DMS114 treated with DMSO at 0.1 percent for 48 hours (cell line): ENCODE results near the gene KIAA1210.

ENCODE experiments used
- DNase-seq: peaks from one replicate; lab custom pipeline; 2025; ENCODE audit not compliant: unreplicated experiment; lab: John Stamatoyannopoulos, UW

Gene KIAA1210

GRCh38 chrX:119093991-119094735 lies 33.4 kb downstream of the KIAA1210 start:
- no peak for DNase-seq

DNA sequence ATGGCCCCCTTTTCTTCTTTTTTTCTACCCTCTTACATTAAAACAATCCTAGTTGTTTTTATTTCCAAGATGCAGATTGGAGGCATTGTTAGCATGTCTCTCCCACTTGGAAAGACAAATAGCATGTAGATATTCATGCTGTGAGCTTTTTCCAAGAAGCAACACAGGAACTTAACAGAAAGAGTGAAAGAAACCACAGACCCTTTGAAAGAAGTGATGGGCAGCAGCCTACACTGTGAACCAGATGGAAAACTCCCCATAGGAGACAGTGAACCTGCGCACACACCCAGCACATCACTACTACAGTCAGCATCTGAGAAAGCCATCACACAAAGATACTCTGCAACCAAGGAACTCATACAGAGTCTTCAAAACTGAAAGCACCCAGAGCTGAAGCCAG lies 37.0 kb downstream of the KIAA1210 start:
- DNase-seq = no peak

GRCh38 chrX:119089619-119090018 lies 38.0 kb downstream of the KIAA1210 start:
- no peak for DNase-seq

DNA sequence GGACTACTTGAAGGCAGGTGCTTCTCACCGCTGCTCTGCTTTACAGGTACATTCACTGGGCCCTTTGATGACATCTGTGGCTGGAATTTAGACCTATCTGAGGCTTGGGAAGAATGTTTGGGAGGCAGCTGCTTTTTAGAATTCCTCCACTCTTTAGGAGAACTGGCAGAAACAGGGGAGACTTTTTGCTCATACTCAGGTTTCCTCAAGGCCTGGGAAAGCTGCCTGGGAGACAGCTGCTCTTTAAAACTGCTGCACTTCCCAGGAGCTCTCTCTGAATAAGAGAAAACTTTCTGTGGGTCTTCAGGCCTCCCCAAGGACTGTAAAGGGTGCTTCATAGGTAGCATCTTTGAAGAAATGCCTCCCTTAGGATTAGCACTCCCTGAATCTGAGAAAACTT lies 40.5 kb downstream of the KIAA1210 start:
- DNase-seq = no peak

- DNase-seq = no peak
These were observed 42.8 kb downstream of the KIAA1210 start for GRCh38 chrX:119084766-119085165.

GRCh38 chrX:119082278-119082677 lies 45.3 kb downstream of the KIAA1210 start:
- no peak for DNase-seq

- DNase-seq = no peak
These were observed 52.2 kb downstream of the KIAA1210 start for GRCh38 chrX:119075270-119076025.

DNA sequence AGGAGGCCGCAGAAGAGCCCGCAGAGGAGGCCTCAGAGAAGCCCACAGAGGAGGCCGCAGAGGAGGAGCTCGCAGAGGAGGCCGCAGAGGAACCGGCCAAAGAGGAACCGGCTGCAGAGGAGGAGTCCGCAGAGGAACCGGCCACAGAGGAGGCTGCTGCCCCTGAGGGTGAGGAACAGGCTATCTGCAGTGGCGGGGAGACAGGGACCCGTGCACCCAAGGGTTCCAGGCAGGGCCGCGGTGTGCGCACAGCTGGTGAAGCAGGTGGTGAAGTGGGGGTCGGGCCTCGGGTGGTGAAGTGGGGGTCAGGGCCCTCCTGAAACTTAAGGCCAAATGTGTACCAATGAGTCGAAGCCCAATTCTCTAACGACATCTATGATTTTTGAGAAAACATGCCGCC lies 53.7 kb downstream of the KIAA1210 start:
- DNase-seq = no peak

DNA sequence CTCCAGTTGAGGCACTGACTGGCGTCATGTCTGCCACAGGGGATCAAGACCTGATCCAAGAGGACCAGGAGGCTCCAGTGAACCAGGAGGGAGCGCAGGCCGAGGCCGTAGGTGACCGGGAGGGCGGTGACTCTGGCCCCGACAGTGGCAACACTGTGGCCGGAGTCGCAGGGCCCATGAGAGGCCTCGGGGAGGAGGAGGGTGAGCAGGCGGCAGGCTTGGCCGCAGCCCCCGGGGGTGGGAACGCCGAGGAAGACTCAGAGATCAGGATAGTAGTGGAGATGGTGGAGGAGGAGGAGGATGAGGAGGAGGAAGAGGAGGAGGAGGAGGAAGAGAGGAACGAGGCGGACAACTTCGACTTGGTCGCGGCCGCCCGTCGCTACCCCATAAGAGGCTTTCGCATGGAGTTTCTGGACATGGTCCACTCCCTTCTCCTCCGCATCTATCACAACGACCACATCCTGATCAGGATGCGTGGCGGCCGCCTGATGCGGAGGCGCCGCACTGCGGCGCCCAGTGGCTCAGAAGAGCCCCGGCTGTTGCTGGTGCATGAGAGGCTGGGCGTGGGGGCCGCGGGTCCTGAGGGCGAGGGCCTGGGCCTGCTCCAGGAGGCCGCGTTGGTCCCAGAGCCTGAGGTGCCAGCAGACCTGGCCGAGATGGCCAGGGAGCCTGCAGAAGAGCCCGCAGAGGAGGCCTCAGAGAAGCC lies 54.3 kb downstream of the KIAA1210 start:
- DNase-seq = no peak

GRCh38 chrX:119072744-119073143 lies 54.9 kb downstream of the KIAA1210 start, which contains the start of gene CT47C1:
Gene CT47C1, plus strand, starts transcription at chrX:119072993. Its CDS starts 233 bp downstream, at chrX:119073226.
- no peak for DNase-seq

DNA sequence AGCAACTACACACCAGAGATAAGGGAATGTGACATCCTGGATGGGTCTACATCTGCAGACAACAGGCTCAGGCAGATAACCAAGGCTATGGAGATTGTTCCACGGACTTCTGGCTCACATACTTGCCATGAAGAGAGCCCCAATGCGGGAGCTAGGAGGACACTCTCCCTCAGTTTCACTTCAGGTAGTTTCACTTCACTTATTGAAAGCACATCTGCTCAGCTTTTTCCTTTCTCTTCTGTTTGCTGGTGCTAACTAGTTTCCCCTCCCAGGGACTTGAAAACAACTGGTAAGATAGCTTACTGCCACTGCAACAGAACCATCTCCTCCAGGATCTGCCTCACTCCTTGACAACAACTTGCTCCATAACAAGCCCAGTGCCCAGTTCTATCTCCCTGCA lies 56.2 kb downstream of the KIAA1210 start:
- no peak for DNase-seq

- no peak for DNase-seq
These were observed 57.9 kb downstream of the KIAA1210 start for GRCh38 chrX:119069762-119070161.

DNA sequence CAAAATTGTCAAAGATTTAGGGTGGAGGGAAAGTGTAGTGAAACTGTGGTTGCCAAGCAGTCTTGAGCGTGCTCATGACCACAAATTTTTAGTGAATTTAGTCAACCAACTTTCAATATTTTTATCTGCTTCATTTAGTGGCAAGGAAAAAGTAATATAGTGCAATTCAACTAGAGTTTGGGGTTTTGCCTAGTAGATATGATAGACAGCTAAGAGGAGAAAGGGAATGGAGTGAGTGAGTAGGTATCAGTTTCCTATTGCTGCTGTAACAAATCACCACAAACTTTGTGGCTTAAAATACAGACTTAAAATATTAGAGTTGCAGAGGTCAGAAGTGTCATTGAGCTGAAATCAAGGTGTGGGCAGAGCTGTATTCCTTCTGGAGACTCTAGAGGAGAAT lies 58.5 kb downstream of the KIAA1210 start:
- DNase-seq = no peak

GRCh38 chrX:119067023-119067739 lies 60.4 kb downstream of the KIAA1210 start:
- DNase-seq = peak; percentile 2

GRCh38 chrX:119063428-119063827 lies 64.2 kb downstream of the KIAA1210 start:
- no peak for DNase-seq

DNA sequence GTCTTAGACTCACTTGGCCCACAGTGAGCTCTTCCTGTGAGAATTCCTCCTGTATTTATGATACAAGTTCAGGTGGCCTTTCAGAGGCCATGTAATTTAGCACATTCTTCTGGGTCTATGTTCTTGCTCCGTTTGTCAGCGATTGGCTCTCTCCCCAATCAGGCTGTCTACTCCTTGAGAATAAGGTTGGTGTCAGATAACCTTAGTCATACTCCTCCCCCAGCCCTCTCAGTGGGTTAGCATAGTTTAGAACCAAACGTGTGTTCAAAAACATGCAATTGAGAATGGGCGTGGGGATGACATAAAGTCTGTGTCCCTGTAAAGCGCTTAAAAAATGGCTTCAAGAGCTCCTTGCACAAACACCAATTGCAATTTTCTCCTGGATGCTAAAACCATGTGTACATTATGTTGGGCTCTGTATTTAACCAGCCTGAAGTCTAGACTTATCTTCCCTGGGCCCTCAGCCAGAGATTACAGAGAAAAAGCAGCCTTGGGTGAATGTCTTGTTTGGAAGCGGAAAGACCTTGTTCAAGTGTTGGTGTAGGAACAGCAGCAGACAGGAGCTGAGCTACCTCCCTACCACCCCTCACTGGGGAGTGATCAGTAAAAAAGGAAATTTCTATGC lies 64.8 kb downstream of the KIAA1210 start:
- DNase-seq = no peak

- DNase-seq = no peak
These were observed 71.9 kb downstream of the KIAA1210 start for GRCh38 chrX:119055687-119056086.

DNA sequence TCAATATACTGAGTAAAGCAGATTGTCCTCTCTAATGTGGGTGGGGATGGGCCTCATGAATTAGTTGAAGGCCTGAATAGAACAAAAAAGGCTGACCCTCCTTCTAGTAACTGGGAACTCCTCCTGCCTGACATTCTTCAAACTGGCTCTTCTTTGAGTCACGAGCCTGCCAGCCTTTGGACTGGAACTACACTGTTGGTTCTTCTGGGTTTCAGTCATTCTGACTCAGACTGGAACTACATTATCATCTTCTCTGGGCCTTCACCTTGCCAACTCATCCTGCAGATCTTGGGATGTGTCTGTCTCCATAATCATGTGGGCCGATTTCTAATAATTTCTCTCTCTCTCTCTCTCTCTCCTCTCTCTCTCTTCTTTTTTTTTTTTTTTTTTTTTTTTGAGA lies 81.7 kb downstream of the KIAA1210 start:
- no peak for DNase-seq

GRCh38 chrX:119042996-119043395 lies 84.6 kb downstream of the KIAA1210 start:
- DNase-seq = no peak

DNA sequence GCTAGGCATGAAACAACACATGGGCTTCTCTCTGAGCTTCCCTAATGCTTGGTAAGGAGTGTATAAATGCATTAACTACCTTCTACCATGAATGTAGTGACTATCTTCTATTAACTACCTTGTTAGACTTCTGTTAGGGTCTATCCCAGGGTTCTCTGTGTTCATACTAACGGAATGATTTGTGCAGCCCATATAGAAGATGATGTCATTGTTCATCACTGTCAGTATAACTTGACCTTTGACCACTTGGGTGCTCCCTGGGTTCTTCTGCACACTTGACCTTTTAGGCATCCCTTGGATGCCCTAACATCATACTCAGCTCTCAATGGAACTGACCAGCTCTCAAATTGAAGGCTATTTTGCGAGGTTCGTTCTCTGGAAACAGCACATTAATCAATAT lies 85.6 kb downstream of the KIAA1210 start:
- no peak for DNase-seq

DNA sequence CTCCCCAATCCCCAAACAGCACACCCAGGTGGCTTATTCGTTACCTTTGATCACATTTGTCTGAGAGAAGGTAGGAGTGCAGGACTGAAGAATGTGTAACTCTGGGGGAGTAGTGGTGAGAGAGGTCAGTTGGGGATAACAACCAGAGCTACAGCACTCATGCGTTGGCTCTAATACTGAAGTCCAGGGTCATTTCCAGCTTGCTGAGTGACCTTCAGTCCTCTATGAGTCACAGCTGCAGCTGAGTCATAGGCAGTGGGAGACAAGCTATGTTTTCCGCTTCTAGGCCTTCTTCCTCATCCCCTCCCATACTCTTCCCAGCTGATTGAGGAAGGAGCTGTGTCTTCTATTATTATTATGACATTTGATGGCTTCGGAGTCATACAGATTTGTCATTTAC lies 86.4 kb downstream of the KIAA1210 start:
- no peak for DNase-seq
